SU-DHL-6 (cell line): ENCODE measurements around the gene CRISPLD2.

Experiments
- H2AFZ ChIP-seq: fragments of 200-600 bp; sonication (generic); 2 replicates; pipeline ENCODE4 v1.6.1; 2014; ENCODE audit warnings: low read depth, mild to moderate bottlenecking, moderate library complexity, mixed read lengths, antibody characterized with exemption, low read length; ENCODE audit not compliant: severe bottlenecking
- H3F3A ChIP-seq: fragments of 200-600 bp; shearing (Covaris generic); 2 replicates; pipeline ENCODE4 v1.6.0; 2016; ENCODE audit warnings: antibody characterized with exemption, mild to moderate bottlenecking; ENCODE audit not compliant: insufficient read depth
- H3K27ac ChIP-seq: fragments of 200-600 bp; sonication (generic); 2 replicates; pipeline ENCODE4 v1.5.1; 2016; ENCODE audit warnings: low read depth, mild to moderate bottlenecking, low read length, moderate library complexity, mixed read lengths
- H3K27me3 ChIP-seq: fragments of 200-600 bp; sonication (generic), shearing (Covaris generic); 2 replicates; pipeline ENCODE4 v1.6.0; 2014; ENCODE audit warnings: mild to moderate bottlenecking, low read length
- H3K36me3 ChIP-seq: fragments of 200-600 bp; sonication (generic); 2 replicates; pipeline ENCODE4 v1.6.1; 2014; ENCODE audit warnings: mild to moderate bottlenecking, low read length, mixed read lengths
- H3K4me2 ChIP-seq: fragments of 300-600, 200-600 bp; shearing (Covaris generic), sonication (generic); 2 replicates; pipeline ENCODE4 v1.6.0; 2014; ENCODE audit warnings: low read length, low read depth, mild to moderate bottlenecking; ENCODE audit not compliant: poor library complexity, severe bottlenecking
- H3K4me3 ChIP-seq: fragments of 200-600 bp; sonication (generic); 2 replicates; pipeline ENCODE4 v1.5.1; 2014; ENCODE audit warnings: antibody characterized with exemption, low read length, mild to moderate bottlenecking, mixed read lengths; ENCODE audit not compliant: insufficient read depth, poor library complexity, severe bottlenecking
- H3K79me2 ChIP-seq: fragments of 200-600 bp; sonication (generic); 2 replicates; pipeline ENCODE4 v1.6.1; 2014; ENCODE audit warnings: mild to moderate bottlenecking, low read length, moderate library complexity; ENCODE audit not compliant: insufficient read depth
- H3K9ac ChIP-seq: fragments of 200-600 bp; sonication (generic); 2 replicates; pipeline ENCODE4 v1.7.0; 2014; ENCODE audit warnings: mild to moderate bottlenecking, low read length
- H3K9me2 ChIP-seq: fragments of 200-600 bp; sonication (generic); replicated peaks from 2 replicates; pipeline ENCODE4 v1.6.1; 2014; ENCODE audit warnings: low read length; ENCODE audit not compliant: insufficient read depth
- H3K9me3 ChIP-seq: fragments of 200-600 bp; sonication (generic); 2 replicates; pipeline ENCODE4 v1.6.1; 2014; ENCODE audit warnings: low read length, mixed read lengths; ENCODE audit not compliant: insufficient read depth
- H4K20me1 ChIP-seq: fragments of 200-600 bp; sonication (generic); 2 replicates; pipeline ENCODE4 v1.6.1; 2014; ENCODE audit warnings: low read depth, mild to moderate bottlenecking, antibody characterized with exemption, low read length, moderate library complexity, mixed read lengths
- EZH2phosphoT487 ChIP-seq: fragments of 200-600 bp; sonication (generic), shearing (Covaris generic); conservative IDR thresholded peaks from 2 replicates; pipeline ENCODE4 v1.6.1; 2018; ENCODE audit warnings: mild to moderate bottlenecking, antibody characterized with exemption, low read length, moderate library complexity, mixed read lengths
- TF ChIP-seq, protein P1 (sequence below): fragments of 200-600 bp; sonication (generic); IDR thresholded peaks from one replicate; pipeline ENCODE4 v1.5.1; 2017; ENCODE audit warnings: antibody characterized with exemption, mild to moderate bottlenecking, low read length, moderate library complexity; ENCODE audit not compliant: insufficient read depth, poor library complexity, severe bottlenecking

Gene CRISPLD2

DNA sequence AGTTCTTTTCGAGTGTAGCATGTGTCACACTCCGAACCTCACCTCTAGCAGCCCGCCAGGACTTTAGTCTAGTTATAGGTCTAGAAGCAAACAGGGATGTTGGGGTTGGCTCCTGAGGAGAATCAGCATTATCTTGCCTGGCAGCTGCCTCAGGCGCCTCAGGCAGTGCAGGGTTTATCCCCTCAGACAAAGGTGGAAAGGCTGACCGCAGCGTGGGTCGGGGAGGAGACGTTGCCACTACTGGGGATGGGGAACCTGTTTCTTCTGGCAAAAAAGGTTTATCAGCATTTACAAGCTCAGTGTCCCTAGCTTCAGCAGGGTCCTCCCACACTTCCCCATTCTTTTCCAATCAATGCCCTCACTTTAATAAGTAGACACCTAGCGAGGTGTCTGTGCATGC lies 40.6 kb downstream of the CRISPLD2 start:
- Histone ChIP-seq H3K27ac (no peak overlapping the region), H4K20me1 (no peaks in the 10 kb centered on the region), H3K4me3 (no peak overlapping the region), H2AFZ (no peak overlapping the region), H3K4me2 (no peak overlapping the region), H3K9me3 (no peaks in the 10 kb centered on the region; the same call in 1 of the 2 replicates), H3K36me3 (no peaks in the 10 kb centered on the region), H3F3A (no peaks in the 10 kb centered on the region), H3K9me2 (no peaks in the 10 kb centered on the region), H3K79me2 (no peaks in the 10 kb centered on the region), H3K27me3 (no peaks in the 10 kb centered on the region), H3K9ac (no peak overlapping the region)
- TF ChIP-seq, protein P1, sequence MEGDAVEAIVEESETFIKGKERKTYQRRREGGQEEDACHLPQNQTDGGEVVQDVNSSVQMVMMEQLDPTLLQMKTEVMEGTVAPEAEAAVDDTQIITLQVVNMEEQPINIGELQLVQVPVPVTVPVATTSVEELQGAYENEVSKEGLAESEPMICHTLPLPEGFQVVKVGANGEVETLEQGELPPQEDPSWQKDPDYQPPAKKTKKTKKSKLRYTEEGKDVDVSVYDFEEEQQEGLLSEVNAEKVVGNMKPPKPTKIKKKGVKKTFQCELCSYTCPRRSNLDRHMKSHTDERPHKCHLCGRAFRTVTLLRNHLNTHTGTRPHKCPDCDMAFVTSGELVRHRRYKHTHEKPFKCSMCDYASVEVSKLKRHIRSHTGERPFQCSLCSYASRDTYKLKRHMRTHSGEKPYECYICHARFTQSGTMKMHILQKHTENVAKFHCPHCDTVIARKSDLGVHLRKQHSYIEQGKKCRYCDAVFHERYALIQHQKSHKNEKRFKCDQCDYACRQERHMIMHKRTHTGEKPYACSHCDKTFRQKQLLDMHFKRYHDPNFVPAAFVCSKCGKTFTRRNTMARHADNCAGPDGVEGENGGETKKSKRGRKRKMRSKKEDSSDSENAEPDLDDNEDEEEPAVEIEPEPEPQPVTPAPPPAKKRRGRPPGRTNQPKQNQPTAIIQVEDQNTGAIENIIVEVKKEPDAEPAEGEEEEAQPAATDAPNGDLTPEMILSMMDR, result no peak
- TF ChIP-seq EZH2phosphoT487, result no peak

DNA sequence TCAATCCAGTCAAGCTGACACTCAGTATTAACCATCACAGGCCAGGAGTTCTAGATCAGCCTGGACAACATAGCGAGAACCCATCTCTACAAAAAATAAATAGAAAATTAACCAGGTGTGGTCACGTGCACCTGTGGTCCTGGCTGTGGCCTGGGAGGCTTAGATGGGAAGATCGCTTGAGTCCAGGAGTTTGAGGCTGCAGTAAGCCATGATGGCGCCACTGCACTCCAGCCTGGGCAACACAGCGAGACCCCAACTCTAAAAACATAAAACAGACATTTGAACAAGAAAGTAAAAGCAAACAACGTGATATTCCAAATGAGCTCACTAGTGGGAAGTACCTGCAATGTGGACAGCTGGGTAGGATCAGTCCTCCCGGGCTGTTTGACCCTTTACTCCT lies 41.9 kb downstream of the CRISPLD2 start:
- Histone ChIP-seq H3K27ac (no peak overlapping the region), H3K4me3 (no peak overlapping the region), H3K79me2 (no peaks in the 10 kb centered on the region), H4K20me1 (no peaks in the 10 kb centered on the region), H3K9me2 (no peaks in the 10 kb centered on the region), H2AFZ (no peak overlapping the region), H3K9ac (no peak overlapping the region), H3K4me2 (no peak overlapping the region), H3K36me3 (no peaks in the 10 kb centered on the region), H3K9me3 (no peaks in the 10 kb centered on the region; the same call in 1 of the 2 replicates), H3K27me3 (no peaks in the 10 kb centered on the region), H3F3A (no peaks in the 10 kb centered on the region)
- no peak for TF ChIP-seq EZH2phosphoT487
- TF ChIP-seq, protein P1, result no peak

DNA sequence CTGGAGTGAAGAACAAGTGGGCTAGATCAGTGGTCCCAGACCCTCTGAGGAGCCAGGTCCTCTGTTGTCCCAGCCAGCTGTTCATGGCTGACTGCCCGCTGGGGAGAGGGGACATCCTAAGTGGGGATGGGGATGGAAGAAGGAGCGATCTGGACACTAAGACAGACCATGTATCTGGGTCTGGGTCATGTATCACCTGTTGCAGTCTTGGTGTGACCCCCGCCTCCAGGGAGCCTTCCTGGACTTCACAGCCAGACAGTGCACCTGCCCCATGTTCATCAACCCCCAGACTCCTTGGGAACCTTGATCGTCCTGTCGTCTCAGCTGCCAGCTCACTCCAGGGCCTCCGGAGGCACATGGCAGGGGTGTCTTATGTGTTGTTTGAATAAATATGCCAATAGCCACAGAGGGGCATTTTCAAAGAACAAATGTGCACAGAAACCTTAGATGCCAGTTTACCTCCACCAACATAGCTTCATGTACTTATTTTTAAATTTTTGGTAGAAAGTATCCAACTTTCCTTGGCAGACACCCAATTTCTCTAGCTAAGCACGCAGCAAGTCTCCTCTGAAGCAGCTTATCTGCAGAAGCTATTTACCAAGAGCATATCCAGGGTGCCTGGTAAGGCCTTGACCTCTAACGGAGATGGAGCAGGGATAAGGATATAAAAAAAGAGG lies 43.2 kb downstream of the CRISPLD2 start:
- Histone ChIP-seq H3K9ac (no peak overlapping the region), H4K20me1 (no peaks in the 10 kb centered on the region), H2AFZ (no peak overlapping the region), H3K4me2 (no peak overlapping the region), H3K27me3 (no peaks in the 10 kb centered on the region), H3K36me3 (no peaks in the 10 kb centered on the region), H3K4me3 (no peak overlapping the region), H3K27ac (no peak overlapping the region), H3K9me2 (no peaks in the 10 kb centered on the region), H3F3A (no peaks in the 10 kb centered on the region), H3K9me3 (no peaks in the 10 kb centered on the region; the same call in 1 of the 2 replicates), H3K79me2 (no peaks in the 10 kb centered on the region)
- TF ChIP-seq, protein P1, result no peak
- no peak for TF ChIP-seq EZH2phosphoT487
